ENCODE measurements around the gene ODC1. TPM values are rescaled to one million over a fixed set of nuclear protein-coding genes. Genes with fewer than 3 reads are reported as not detected.

ODC1 gene
- total RNA-seq, 3 donors from 2014 or later: 39.8 to 68.8 (median 60.3) TPM

DNA sequence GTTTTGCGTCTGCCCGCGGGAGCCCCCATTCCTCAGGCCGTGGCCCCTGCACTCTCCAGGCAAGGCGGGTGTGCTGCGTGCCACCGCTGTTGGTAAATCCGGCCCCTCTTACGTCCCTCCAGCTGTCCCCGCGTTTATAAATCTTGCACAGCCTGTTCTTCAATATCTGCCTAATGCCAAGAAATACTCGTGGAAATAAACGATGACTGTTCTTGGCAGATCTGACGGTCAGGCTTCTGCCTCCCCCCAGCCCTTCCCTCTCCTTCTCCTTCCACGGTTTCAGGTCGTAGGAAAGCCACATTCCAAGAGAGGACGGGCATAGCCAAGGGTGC lies 20.5 kb downstream of the ODC1 start:
- TF ChIP-seq POLR2AphosphoS5 (IDR thresholded peaks at IDR 0.05): no peak
- no peak for TF ChIP-seq CTCF (IDR thresholded peaks at IDR 0.05)
- no peak for TF ChIP-seq POLR2A (IDR thresholded peaks at IDR 0.05)
- intact Hi-C loops (cut with DNase I; ENCODE audit: low total_unique reads): no loop called here
- no peak for DNase-seq (ENCODE audit: low spot score in 2 of 2)
- Histone ChIP-seq H3K4me3 (no peak overlapping the region), H3K27me3 (peaks cover 0 to 6% of the 10 kb centered on the region in 2 donors), H3K36me3 (no peaks in the 10 kb centered on the region), H3K4me1 (no peaks in the 10 kb centered on the region), H3K27ac (no peak overlapping the region), H3K9me3 (no peaks in the 10 kb centered on the region)

GRCh38 chr2:10426726-10427617 lies 21.2 kb downstream of the ODC1 start:
- DNase-seq (ENCODE audit: low spot score in 2 of 2): no peak
- intact Hi-C loops (cut with DNase I; ENCODE audit: low total_unique reads): no loop called here
- Histone ChIP-seq H3K9me3 (no peaks in the 10 kb centered on the region), H3K36me3 (no peaks in the 10 kb centered on the region), H3K27ac (no peak overlapping the region), H3K27me3 (peaks cover 0 to 4% of the 10 kb centered on the region in 2 donors), H3K4me3 (no peak overlapping the region), H3K4me1 (no peaks in the 10 kb centered on the region)
- TF ChIP-seq POLR2AphosphoS5 (IDR thresholded peaks at IDR 0.05) (no peak), POLR2A (IDR thresholded peaks at IDR 0.05) (no peak)

- TF ChIP-seq POLR2A (IDR thresholded peaks at IDR 0.05) (no peak), CTCF (IDR thresholded peaks at IDR 0.05) (no peak), POLR2AphosphoS5 (IDR thresholded peaks at IDR 0.05) (no peak)
- H3K9me3 ChIP-seq: no peaks in the 10 kb centered on the region
- H3K27me3 ChIP-seq: no peaks in the 10 kb centered on the region
- no peaks in the 10 kb centered on the region for H3K36me3 ChIP-seq
- DNase-seq (ENCODE audit: low spot score in 2 of 2): no peak
- intact Hi-C loops (cut with DNase I; ENCODE audit: low total_unique reads): no loop called here
- no peaks in the 10 kb centered on the region for H3K4me1 ChIP-seq
- H3K27ac ChIP-seq: no peak overlapping the region
- no peak overlapping the region for H3K4me3 ChIP-seq
These were observed 22.4 kb downstream of the ODC1 start for GRCh38 chr2:10425699-10426098.

DNA sequence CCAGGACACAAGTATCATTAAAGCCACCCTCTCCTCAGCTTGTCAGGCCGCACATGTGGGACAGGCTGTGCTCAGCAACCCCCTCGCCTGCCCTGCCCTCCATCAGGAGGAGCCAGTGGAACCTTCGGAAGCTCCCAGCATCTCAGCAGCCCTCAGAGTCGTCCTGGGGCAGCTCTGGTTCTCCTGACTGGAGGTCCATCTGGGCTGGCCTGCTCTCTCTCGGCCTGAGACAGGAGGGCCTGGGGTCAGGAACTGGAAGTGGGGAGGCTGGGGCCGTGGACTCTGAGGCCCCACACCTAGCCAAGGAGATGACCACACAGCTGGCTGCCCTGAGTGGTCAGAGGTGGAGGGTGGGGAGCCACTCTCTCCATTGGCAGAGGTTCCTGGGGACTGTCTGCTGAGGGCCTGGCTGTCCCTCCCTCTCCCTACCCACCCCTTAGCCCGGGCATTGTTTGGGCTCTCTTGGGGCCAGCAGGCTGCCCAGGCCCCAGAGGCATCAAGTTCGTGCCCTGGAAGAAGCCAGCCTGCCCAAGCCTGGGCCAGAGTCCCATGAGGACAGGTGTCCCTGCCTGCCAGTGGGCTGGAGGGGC lies 23.1 kb downstream of the ODC1 start:
- H3K36me3 ChIP-seq: no peaks in the 10 kb centered on the region
- TF ChIP-seq POLR2A (IDR thresholded peaks at IDR 0.05) (no peak), POLR2AphosphoS5 (IDR thresholded peaks at IDR 0.05) (no peak), CTCF (IDR thresholded peaks at IDR 0.05) (no peak)
- intact Hi-C loops (cut with DNase I; ENCODE audit: low total_unique reads): no loop called here

DNA sequence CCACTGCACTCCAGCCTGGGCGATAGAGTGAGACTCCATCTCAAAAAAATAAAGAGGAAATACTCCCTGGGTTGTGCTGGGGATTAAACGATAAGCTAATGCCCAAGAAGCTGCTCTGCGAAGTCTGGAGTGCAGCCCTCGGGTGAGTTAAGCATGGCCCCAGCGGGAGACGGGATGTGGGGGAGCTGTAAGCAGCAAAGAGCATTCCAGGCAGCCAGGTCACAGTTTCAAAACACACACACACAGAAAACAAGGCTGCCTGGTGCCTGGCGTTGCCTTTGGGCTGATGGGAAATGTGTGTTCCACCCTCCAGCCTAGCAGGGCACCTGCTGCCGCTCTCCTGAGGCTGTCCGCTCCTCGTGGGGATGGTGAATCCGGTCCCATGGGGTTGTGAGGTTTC lies 24.1 kb downstream of the ODC1 start:
- DNase-seq (ENCODE audit: low spot score in 2 of 2): no peak
- TF ChIP-seq POLR2A (IDR thresholded peaks at IDR 0.05) (no peak), POLR2AphosphoS5 (IDR thresholded peaks at IDR 0.05) (no peak), CTCF (IDR thresholded peaks at IDR 0.05) (no peak)
- H3K9me3 ChIP-seq: no peaks in the 10 kb centered on the region
- H3K27ac ChIP-seq: no peak overlapping the region
- no peaks in the 10 kb centered on the region for H3K36me3 ChIP-seq
- no peaks in the 10 kb centered on the region for H3K27me3 ChIP-seq
- intact Hi-C loops (cut with DNase I; ENCODE audit: low total_unique reads): no loop called here
- H3K4me3 ChIP-seq: no peak overlapping the region
- H3K4me1 ChIP-seq: no peaks in the 10 kb centered on the region

More for the DNA sequence above, 23.1 kb downstream of the ODC1 start:
- H3K4me1 ChIP-seq: no peaks in the 10 kb centered on the region
- no peaks in the 10 kb centered on the region for H3K9me3 ChIP-seq
- no peaks in the 10 kb centered on the region for H3K27me3 ChIP-seq
- no peak overlapping the region for H3K4me3 ChIP-seq
- no peak for DNase-seq (ENCODE audit: low spot score in 2 of 2)
- H3K27ac ChIP-seq: no peak overlapping the region
